HG02571 (cell line): ENCODE results near the gene ARID3C.

Source experiments
- ATAC-seq: cut with Tn5 transposase; IDR thresholded peaks from one replicate; pipeline ENCODE4 v1.9.1; 2021; ENCODE audit warnings: mild to moderate bottlenecking, moderate library complexity; ENCODE audit not compliant: unreplicated experiment

Gene ARID3C

DNA sequence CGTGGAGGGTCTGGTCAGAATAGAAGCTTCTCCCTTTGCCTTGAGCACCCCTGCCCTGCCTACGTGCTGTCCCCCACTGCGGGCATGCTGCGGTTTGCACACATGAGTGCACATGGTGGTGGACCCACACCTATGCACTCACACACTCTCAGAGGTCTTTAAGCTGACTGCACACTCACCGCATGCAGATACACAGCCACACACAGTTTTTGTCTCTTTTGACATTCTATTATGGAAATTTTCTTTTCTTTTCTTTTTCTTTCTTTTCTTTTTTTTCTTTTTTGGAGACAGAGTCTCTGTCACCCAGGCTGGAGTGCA, 584 bp upstream of the ARID3C start:
- no peak for ATAC-seq

DNA sequence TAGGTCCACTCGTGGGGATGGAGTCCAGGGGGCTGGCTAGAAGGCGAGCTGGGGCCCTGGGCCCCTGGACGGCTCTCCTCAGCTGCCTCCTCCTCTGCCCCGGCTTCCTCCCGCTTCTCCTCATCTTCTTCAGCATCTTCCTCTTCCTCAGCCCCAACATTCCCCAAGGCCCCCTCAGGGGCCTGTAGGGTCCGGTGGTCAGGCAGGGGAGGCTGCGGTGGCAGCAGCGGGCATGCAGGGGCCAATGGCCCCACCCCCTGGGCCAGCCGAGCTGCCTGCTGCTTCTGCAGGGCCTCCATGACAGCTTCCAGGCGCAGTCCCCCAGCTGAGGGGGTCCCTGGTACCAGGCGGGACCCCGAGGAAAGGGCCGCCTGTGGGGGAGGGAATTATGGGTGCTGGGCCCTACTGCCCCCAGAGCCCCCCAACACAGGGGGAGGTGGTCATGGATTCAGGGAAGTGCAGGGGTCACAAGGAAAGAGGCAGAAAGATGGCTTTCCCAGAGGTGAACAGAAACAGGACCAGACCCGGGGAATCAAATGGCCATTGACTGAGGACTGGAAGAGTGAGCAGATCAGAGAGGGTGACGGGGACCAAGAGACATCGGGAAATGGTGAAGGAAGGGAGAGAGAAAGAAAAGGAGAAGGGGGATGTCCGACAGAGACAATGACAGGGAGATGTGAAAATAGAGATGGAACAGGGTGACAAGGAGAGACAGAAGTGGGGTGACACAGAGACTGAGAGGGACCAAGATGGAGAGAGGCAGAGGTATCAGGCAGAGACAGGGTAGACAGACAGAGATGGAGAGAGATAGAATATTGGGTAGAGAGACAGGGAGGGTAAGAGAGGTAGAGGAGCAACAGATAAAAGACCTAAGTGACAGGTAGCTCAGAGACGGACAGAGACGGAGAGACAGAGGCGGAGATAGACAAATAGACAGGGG, 880 bp downstream of the ARID3C start:
- ATAC-seq, result no peak

DNA sequence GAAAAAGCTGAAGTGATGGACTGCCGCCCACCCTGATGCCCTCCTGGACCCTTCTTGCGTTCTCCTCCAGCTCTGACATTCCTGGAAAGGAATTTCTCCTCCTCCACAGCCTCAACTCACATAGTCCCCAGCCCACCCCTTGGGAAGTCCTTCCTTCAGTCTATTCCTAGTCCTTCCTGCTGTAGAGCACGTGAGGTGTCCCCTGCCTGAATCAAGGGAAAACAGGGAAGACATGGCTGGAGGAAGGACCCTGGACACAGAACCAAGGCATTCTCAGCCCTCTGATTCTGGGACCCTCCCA, 3.7 kb downstream of the ARID3C start:
- ATAC-seq, result no peak

GRCh38 chr9:34624475-34625185, 4.2 kb downstream of the ARID3C start:
- no peak for ATAC-seq

DNA sequence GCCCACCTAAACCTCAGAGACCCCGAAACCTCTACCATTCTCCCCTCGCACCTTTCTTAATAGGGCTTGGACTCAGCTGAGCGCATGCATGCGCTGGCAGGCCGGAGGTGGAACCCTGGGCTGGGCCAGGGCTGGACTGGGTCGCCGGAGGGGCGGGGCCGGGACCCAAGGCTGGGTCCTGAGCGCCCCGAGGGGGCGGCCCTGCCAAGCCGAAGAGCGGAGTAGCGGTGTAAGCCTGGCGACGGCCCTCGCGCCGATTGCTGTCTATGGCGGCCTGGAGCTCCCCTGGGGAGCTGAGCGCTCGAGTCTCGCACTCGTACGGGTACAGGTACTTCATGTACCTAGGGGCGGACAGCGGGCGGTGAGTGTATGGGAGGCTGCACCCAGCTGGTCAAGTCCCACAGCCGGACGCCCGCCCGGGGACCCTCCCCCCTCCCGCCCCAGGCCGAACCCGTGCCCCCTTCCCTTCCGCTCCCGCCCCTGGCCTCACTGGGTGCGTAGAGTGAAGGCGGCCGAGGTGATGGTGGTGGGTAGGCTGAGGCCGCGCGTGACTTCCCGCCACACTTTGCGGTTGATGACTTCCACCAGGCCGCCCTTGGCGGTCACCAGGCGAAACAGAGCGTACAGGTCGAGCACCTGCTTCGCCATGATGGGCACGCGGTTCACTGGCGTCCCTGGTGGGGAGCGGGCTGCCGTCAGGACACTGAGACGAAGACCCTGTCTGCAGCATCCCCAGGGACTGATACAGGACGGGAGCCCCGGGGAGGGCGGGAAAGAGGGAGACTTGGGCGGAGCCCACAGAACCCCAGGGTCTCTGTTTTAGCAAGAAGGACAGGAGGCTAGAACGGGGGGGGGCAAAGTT, 5.3 kb downstream of the ARID3C start:
- no peak for ATAC-seq

DNA sequence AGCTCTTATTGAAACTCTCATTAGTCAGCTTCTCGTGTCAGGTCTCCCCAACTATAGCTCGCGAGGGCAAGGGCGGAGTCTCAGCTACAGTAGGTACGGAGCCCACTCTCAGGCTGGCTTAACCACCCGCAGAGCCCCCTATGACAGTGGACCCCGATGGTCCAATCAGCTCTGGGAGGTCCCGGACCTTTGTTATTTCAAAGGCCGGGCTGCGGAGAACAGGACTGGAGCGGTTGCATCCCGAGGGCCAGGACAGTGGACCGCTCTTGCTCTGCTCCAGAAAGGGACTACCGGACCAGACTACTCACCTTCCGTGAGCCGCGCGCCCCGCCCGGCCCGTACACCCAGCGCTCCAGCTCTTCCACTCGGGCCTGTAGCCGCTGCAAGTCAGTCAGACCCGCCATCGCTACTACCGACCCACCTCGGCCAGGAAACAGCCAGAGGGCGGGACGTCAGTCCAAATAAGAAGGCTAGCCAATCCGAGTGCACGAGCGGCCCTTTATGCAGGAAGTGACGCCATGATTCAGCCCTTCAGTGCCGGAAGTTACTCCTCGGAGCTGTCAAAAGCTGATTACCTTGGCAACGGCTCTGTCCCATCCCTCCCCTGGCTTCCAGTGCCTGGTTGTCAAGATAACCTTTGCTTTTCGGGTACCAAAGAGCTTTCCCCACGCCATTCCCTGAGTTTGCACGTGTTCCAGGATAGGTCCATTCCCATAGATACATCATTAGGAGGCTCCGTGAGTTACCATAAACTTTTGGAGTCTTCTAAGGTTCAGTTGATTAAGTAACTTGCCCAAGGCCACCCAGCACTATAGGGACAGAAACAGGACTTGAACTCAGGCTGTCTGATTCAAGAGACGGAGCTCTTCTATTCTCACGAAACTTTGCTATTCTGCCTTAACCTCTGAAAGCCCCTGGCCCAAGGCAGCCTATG, 8.5 kb downstream of the ARID3C start, which contains the start of gene DCTN3:
Gene DCTN3 (minus strand): TSS at position 435 of the 934 bp plus-strand sequence. CDS start 31 bp downstream, at position 404.
- ATAC-seq, result peak; percentile 97

- no peak for ATAC-seq
Measured at GRCh38 chr9:34615132-34615531, 13.7 kb downstream of the ARID3C start.

GRCh38 chr9:34612788-34613390, 16.0 kb downstream of the ARID3C start:
- ATAC-seq, result peak; percentile 52

DNA sequence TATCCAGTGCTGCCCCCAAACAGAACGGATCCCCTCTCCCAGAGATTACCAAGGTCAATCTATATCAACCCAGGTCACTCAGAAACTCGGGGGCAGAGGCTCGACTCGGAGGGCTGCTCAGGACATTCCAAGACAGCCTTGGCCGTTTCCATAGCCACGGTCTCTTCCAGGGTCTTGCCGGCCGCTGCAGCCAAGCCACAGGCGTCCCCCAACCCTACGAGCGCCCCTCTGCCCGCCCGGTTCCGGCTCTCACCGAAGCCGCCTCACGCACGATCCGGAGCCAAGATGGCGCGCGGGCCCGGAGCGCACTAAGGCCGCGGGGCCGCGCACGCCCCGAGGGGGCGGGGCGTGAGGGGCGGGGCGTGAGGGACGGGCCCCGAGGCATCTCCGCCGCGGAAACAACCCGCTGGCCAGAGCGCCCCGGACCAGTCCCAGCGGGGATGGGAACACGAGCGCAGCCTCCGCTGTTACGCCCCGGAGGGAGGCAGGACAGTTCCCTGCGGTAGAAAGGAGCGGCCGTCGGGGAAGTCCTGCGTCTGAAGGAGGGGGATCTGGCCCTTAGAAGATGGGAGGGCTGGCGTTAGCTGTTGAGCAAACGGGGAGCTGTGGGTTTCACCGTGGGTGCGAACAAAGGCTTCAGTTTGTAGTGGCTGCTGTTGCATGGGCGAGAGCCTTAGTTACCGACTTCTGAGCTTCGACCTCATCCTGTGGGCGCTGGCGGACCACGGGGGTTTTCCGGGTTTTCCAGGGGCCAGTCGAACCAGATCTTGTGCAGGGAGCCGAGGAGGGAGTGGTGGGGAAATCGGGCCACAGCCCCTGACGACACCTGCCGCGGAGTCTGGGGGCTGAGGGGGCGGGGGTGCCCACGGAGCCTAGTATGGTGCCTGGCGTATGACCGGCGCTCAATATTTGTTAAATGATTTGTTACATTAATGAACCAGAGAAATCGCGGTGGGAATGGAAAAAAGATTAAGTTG, 16.8 kb downstream of the ARID3C start, which contains the start of gene RPP25L:
Gene RPP25L (minus strand): TSS at position 287 of the 977 bp plus-strand sequence. CDS start 801 bp downstream, outside the sequence.
- peak; percentile 76 for ATAC-seq

DNA sequence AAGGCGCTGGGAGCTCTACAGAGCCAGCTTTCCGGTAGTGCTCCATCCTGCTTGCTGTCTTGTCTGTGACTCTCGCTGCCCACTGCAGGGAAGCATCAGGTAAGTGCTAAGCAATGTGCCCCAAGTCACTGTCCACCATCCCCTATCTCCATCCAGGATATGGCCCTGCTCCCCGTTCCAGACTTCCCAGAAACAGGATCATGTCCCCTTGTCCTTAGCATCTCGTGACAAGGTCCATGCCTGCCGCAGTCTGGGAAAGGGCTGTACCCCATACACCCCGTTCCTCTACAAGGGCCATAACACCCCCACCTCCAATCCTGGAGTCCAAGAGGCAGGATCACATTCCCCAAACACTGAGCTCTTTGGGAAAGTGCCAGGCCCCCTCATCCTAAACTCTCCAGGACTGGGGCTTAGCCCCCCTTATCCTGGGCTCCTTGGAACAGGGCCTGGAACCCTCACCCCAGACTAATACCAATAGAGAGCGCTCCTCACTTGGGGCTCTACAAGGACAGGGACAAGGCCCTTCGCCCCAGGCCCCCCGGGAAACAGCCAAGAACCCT, 17.5 kb downstream of the ARID3C start:
- peak; percentile 5 for ATAC-seq

GRCh38 chr9:34610434-34611206, 18.2 kb downstream of the ARID3C start:
- ATAC-seq, result no peak

GRCh38 chr9:34607331-34607730, 21.5 kb downstream of the ARID3C start:
- no peak for ATAC-seq

- ATAC-seq, result no peak
Measured at GRCh38 chr9:34606905-34607304, 22.0 kb downstream of the ARID3C start.

GRCh38 chr9:34606190-34606589, 22.7 kb downstream of the ARID3C start:
- ATAC-seq, result no peak

- ATAC-seq, result no peak
Measured at GRCh38 chr9:34603610-34604231, 25.1 kb downstream of the ARID3C start.

- ATAC-seq, result no peak
Measured at GRCh38 chr9:34601937-34602573, 26.8 kb downstream of the ARID3C start.
